Fibroblast of lung (primary cell): ENCODE measurements around the gene CFAP46. TPM values are rescaled to one million over a fixed set of nuclear protein-coding genes. Genes with fewer than 3 reads are reported as not detected.
A peak's percentile ranks its signal among the peaks of the same experiment; 100 is the strongest.

Source experiments
- DNase-seq, 2 donors: peaks; one replicate each; pipeline versions ENCODE4 v3.0.0 to v3.0.0-alpha.2; 2010; ENCODE audit warnings: low read depth in 2 of 2
- H2AFZ ChIP-seq: 2 replicates; pipeline ENCODE4 v1.5.1; 2012; ENCODE audit warnings: low read length, control low read depth, inconsistent platforms
- H3K27ac ChIP-seq: 2 replicates; pipeline ENCODE4 v1.5.1; 2011; ENCODE audit warnings: low read length, control low read depth; ENCODE audit not compliant: insufficient read depth
- H3K27me3 ChIP-seq: 2 replicates; pipeline ENCODE4 v1.5.1; 2011; ENCODE audit warnings: mild to moderate bottlenecking, low read length; ENCODE audit not compliant: control insufficient read depth, insufficient read depth
- H3K36me3 ChIP-seq: 2 replicates; pipeline ENCODE4 v1.5.1; 2011; ENCODE audit warnings: low read length; ENCODE audit not compliant: control insufficient read depth, insufficient read depth
- H3K4me1 ChIP-seq: 2 replicates; pipeline ENCODE4 v1.5.1; 2011; ENCODE audit warnings: low read length; ENCODE audit not compliant: control insufficient read depth, insufficient read depth; ENCODE audit errors: extremely low read depth
- H3K4me2 ChIP-seq: 2 replicates; pipeline ENCODE4 v1.5.1; 2011; ENCODE audit warnings: low read length, control low read depth; ENCODE audit not compliant: insufficient read depth; ENCODE audit errors: extremely low read depth
- H3K4me3 ChIP-seq, 4 experiments: fragments of 200-600 bp in 1 of 4; sonication (generic) in 1 of 4; replicated peaks in 1 of 4; 2 replicates each; pipeline ENCODE4 v1.5.1; 2011 to 2016; ENCODE audit warnings: low read length in 4 of 4, low read depth in 3 of 4, mild to moderate bottlenecking in 3 of 4, control low read depth in 2 of 4, inconsistent platforms in 1 of 4, mixed read lengths in 1 of 4; ENCODE audit not compliant: insufficient read depth in 1 of 4; ENCODE audit errors: control extremely low read depth in 1 of 4
- H3K79me2 ChIP-seq: 2 replicates; pipeline ENCODE4 v1.5.1; 2012; ENCODE audit warnings: mild to moderate bottlenecking, low read length, inconsistent platforms; ENCODE audit not compliant: control insufficient read depth, insufficient read depth
- H3K9ac ChIP-seq: 2 replicates; pipeline ENCODE4 v1.5.1; 2011; ENCODE audit warnings: mild to moderate bottlenecking, low read length, control low read depth; ENCODE audit not compliant: insufficient read depth
- H3K9me3 ChIP-seq: 2 replicates; pipeline ENCODE4 v1.5.1; 2012; ENCODE audit warnings: low read depth, low read length; ENCODE audit not compliant: control insufficient read depth, insufficient read depth
- H4K20me1 ChIP-seq: 2 replicates; pipeline ENCODE4 v1.5.1; 2011; ENCODE audit warnings: low read length; ENCODE audit not compliant: control insufficient read depth, insufficient read depth; ENCODE audit errors: extremely low read depth
- CTCF ChIP-seq, 2 donors: IDR thresholded peaks in 1 of 2; conservative IDR thresholded peaks in 1 of 2; 1 replicate in 1 of 2; 2 replicates in 1 of 2; pipeline ENCODE4 v1.5.1; 2011 to 2012; ENCODE audit warnings: low read length in 2 of 2, control low read depth in 1 of 2, inconsistent platforms in 1 of 2, low read depth in 1 of 2, mild to moderate bottlenecking in 1 of 2
- EZH2 ChIP-seq: IDR thresholded peaks from 2 replicates; pipeline ENCODE4 v1.5.1; 2012; ENCODE audit warnings: low read length, control low read depth, mild to moderate bottlenecking; ENCODE audit errors: missing control alignments
- polyA plus RNA-seq, 2 donors: library from polyadenylated mRNA; depleted of rRNA in 1 of 2; stranded (reverse) in 1 of 2; unstranded in 1 of 2; fragments of >200 nt; gene quantifications; 2 replicates each; pipeline ENCODE4 v1.2.1, GENCODE V29; 2011 to 2012; ENCODE audit warnings: missing spikeins in 1 of 2
- total RNA-seq: library from RNA; depleted of rRNA; stranded (reverse); fragments of >200 nt; gene quantifications from 2 replicates; pipeline ENCODE4 v1.2.1, GENCODE V29; 2014

Gene CFAP46
- total and polyA plus RNA-seq, 2 donors (not counting 1 experiment from before 2014, with no cell fraction given) = 0.25 to 0.66 TPM

DNA sequence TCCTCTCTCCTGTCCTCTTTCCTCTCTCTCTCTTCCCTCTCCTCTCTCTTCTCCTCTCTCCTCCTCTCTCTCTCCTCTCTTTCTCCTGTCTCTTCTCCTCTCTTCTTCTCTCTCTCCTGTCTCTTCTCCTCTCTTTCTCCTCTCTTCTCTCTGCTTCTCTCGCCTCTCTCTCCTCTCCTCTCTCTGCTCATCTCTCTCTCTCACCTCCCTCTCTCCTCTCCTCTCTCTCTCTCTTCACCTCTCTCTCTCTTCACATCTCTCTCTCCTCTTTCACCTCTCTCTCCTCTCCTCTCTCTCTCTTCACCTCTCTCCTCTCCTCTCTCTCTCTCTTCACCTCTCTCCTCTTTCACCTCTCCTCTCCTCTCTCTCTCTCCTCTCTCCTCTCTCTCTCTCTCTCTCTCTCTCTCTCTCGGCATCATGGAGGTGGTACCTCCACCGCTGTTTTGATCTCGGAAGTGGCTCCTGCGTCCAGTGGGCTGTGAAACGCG is 30.1 kb downstream of the CFAP46 start:
- Histone ChIP-seq H3K36me3 (no peaks in the 10 kb centered on the region), H3K27me3 (no peaks in the 10 kb centered on the region), H3K79me2 (no peaks in the 10 kb centered on the region), H3K9me3 (no peaks in the 10 kb centered on the region), H3K9ac (no peak overlapping the region), H3K4me1 (no peaks in the 10 kb centered on the region), H3K4me2 (no peak overlapping the region), H3K27ac (no peak overlapping the region), H3K4me3 (no peak overlapping the region), H4K20me1 (no peaks in the 10 kb centered on the region), H2AFZ (no peak overlapping the region)
- no peak for TF ChIP-seq CTCF (conservative IDR thresholded peaks at IDR 0.05 in 1 of 2, IDR thresholded peaks at IDR 0.05 in 1 of 2; ENCODE audit: low read depth in 1 of 2, low read length in 2 of 2)
- TF ChIP-seq EZH2 = no peak
- DNase-seq = no peak

GRCh38 chr10:132911786-132912097 is 30.6 kb downstream of the CFAP46 start:
- Histone ChIP-seq H3K36me3 (no peaks in the 10 kb centered on the region), H2AFZ (no peak overlapping the region), H3K9me3 (no peaks in the 10 kb centered on the region), H3K27me3 (no peaks in the 10 kb centered on the region), H3K27ac (no peak overlapping the region), H3K4me1 (no peaks in the 10 kb centered on the region), H3K4me3 (no peak overlapping the region), H4K20me1 (no peaks in the 10 kb centered on the region), H3K79me2 (no peaks in the 10 kb centered on the region), H3K9ac (no peak overlapping the region), H3K4me2 (no peak overlapping the region)
- no peak for TF ChIP-seq CTCF (conservative IDR thresholded peaks at IDR 0.05 in 1 of 2, IDR thresholded peaks at IDR 0.05 in 1 of 2; ENCODE audit: low read depth in 1 of 2, low read length in 2 of 2)
- no peak for TF ChIP-seq EZH2
- no peak for DNase-seq

GRCh38 chr10:132910901-132911785 is 31.2 kb downstream of the CFAP46 start:
- Histone ChIP-seq H3K4me2 (no peak overlapping the region), H3K4me3 (no peak overlapping the region), H3K27ac (no peak overlapping the region), H3K27me3 (no peaks in the 10 kb centered on the region), H2AFZ (no peak overlapping the region), H3K9ac (no peak overlapping the region), H3K79me2 (no peaks in the 10 kb centered on the region), H3K9me3 (no peaks in the 10 kb centered on the region), H4K20me1 (no peaks in the 10 kb centered on the region), H3K4me1 (no peaks in the 10 kb centered on the region), H3K36me3 (no peaks in the 10 kb centered on the region)
- TF ChIP-seq CTCF (conservative IDR thresholded peaks at IDR 0.05 in 1 of 2, IDR thresholded peaks at IDR 0.05 in 1 of 2; ENCODE audit: low read depth in 1 of 2, low read length in 2 of 2) (no peak), EZH2 (no peak)
- peak in 1 of 2 donors; percentile 4 for DNase-seq
